ENCODE measurements around the gene GLRA2.

GLRA2 gene

GRCh38 chrX:14700982-14701381 is 171.6 kb downstream of the GLRA2 start:
- DNase-seq (ENCODE audit: low spot score), result no peak

DNA sequence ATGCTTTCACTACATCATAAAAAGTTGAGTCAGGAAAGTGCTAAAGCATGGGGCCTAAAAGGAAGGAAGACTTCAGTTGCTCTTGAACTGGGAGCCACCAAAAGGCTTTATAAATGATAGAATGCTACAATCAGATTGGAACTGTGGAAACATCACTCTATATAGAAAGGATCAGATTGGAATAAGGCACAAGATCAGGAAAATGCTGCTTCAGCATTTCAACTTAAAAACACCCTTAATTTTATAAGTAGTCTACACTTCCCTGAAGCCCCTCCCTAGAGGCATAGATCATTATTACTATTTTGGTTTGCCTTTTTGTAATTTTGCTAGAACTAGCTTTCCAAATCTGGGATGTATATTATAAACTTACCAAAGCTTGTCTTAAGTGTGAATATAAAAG is 172.8 kb downstream of the GLRA2 start:
- DNase-seq (ENCODE audit: low spot score), result no peak

DNA sequence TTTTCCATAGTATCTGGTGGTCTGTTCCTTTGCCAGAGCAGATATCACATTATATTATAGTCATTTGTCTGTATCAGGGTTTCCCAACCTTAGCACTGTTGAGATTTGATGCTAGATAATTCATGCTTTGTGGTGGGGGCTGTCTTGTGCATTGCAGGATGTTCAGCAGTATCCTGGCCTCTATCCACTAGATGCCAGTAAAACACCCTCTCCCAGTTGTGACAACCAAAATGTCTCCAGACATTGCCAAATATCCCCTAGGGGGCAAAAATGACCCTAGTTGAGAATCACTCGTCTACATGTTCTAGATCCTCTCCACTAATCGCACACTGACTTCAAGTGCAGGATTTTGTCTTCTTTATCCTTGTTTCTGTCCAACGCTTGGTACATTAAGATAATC is 182.8 kb downstream of the GLRA2 start:
- no peak for DNase-seq (ENCODE audit: low spot score)

DNA sequence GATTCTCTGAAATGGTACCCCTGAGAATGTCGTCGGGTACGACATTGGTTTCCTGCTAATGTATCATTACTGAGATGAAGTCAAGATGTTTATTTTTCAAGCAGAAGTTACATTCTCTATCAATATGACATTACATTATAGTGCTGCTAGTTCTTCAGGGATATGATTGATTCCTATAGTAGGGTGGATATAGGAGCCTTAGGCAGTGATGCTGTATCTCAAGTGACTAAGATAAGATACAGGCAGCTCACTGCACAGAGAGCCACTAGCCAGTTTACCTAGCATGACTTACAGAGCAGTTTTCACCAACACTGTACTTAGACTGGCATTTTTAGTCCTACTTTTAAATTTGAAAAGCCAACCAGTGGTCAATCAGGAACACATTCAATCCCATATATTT is 188.6 kb downstream of the GLRA2 start:
- no peak for DNase-seq (ENCODE audit: low spot score)

GRCh38 chrX:14718403-14718802 is 189.1 kb downstream of the GLRA2 start:
- DNase-seq (ENCODE audit: low spot score), result no peak

GRCh38 chrX:14729058-14729457 is 199.7 kb downstream of the GLRA2 start:
- DNase-seq (ENCODE audit: low spot score), result no peak

- DNase-seq (ENCODE audit: low spot score), result no peak
Measured at GRCh38 chrX:14738643-14739042, 209.3 kb downstream of the GLRA2 start.

DNA sequence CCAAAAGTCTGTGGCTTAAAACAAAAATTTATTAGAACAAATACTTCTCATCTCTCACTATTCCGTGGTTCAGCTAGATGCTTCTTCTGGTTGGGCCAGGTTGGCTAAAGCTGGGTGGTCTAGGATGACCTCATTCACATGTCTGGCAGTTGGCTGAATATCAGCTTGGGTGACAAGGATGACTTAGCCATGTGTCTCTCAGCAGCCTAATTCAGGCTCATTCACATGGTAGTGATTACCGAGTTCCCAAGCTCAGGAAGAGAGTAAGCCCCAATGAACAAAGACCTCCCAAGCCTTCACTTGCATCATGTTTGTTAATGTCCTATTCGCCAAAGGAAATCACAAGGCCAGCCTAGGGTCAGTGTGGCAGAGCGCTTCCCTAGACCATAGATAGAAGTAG is 224.1 kb downstream of the GLRA2 start:
- DNase-seq (ENCODE audit: low spot score), result no peak

GRCh38 chrX:14758029-14758491 is 228.7 kb downstream of the GLRA2 start:
- no peak for DNase-seq (ENCODE audit: low spot score)

- no peak for DNase-seq (ENCODE audit: low spot score)
Measured at GRCh38 chrX:14775416-14775815, 246.1 kb downstream of the GLRA2 start.

DNA sequence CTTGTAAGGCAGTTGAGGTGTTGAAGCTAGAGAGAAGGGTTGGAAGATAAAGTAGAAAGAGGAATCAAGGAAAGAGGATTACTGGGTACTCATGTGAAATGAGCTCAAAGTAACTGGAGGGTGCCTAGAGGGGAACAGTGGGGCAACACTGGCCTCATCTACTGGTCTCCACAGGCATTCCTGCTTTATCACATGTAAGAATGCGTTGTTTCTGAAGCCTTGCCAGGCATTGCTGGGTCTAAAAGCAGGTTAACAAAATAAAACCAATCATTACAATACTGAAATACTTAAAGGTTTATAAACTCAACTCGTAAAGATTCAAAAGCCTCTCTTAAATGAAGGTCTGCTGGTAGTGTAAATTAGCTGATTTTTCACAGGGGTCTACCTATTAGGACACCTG is 247.6 kb downstream of the GLRA2 start:
- DNase-seq (ENCODE audit: low spot score), result no peak

DNA sequence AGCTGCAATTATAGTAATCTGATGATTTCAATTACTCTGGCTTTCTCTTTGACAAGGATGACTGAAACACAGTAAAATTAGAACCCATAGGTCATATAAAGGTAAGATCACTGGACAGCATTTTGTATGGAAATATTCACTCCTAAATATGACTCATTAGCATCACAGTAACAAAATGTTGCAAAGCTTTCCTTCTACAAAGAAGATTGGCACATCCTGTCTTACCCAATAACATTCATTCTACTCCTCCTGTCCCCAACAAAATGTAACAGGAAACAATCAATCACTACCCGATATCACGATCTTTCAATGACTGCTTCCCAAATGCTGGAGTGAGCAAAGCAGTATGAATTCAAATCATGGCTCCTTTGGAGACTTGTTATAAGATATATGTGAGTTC is 248.2 kb downstream of the GLRA2 start:
- no peak for DNase-seq (ENCODE audit: low spot score)

GRCh38 chrX:14779580-14779979 is 250.2 kb downstream of the GLRA2 start:
- no peak for DNase-seq (ENCODE audit: low spot score)
